IMR-90 (cell line): Measurements from ENCODE around the gene CLCNKA. TPM values are rescaled to one million over a fixed set of nuclear protein-coding genes. Genes with fewer than 3 reads are reported as not detected.
A peak's percentile ranks its signal among the peaks of the same experiment; 100 is the strongest.

Experiments used
- ATAC-seq: fragments of 200-7000 bp; cut with Tn5 transposase; 2 replicates; pipeline ENCODE4 v1.9.1; 2020; ENCODE audit warnings: low read depth, mild to moderate bottlenecking, moderate library complexity
- BruUV-seq: library from RNA; stranded (reverse); fragments of 400-500 nt; replicated peaks from 2 replicates; lab custom pipeline; 2021; lab: Mats Ljungman, UMichigan
- CTCF ChIA-PET: fragments of 300-600 bp; formaldehyde crosslinking; extraction: SDS; loops from one replicate; lab custom pipeline; 2021; ENCODE audit warnings: antibody characterized with exemption; lab: Yijun Ruan, JAX
- POLR2A ChIA-PET: fragments of 300-600 bp; sonication (Branson Sonifier 250); formaldehyde crosslinking; loops from one replicate; lab custom pipeline; 2022; ENCODE audit warnings: antibody characterized with exemption; ENCODE audit not compliant: unreplicated experiment; lab: Charles Lee
- DNase-seq: peaks from one replicate; pipeline ENCODE4 v3.0.0; 2013
- H2AFZ ChIP-seq: replicated peaks from 2 replicates; pipeline ENCODE3; 2013; ENCODE audit warnings: low read length, mild to moderate bottlenecking; ENCODE audit not compliant: poor library complexity
- H2AK5ac ChIP-seq: 2 replicates; pipeline ENCODE4 v1.6.1; 2013; ENCODE audit warnings: low read depth, low read length, inconsistent platforms
- H2AK9ac ChIP-seq: replicated peaks from 2 replicates; pipeline ENCODE3; 2013; ENCODE audit warnings: mild to moderate bottlenecking, low read depth, low read length, moderate library complexity; ENCODE audit not compliant: poor library complexity
- H2BK120ac ChIP-seq: 2 replicates; pipeline ENCODE4 v1.6.1; 2013; ENCODE audit warnings: low read depth, low read length, inconsistent platforms
- H2BK15ac ChIP-seq: 3 replicates; pipeline ENCODE4 v1.6.1; 2013; ENCODE audit warnings: low read depth, low read length, inconsistent platforms
- H2BK20ac ChIP-seq: 2 replicates; pipeline ENCODE4 v1.6.1; 2013; ENCODE audit warnings: low read depth, mild to moderate bottlenecking, inconsistent platforms, low read length, moderate library complexity
- H2BK5ac ChIP-seq: 2 replicates; pipeline ENCODE4 v1.6.1; 2013; ENCODE audit warnings: mild to moderate bottlenecking, low read depth, low read length, inconsistent platforms; ENCODE audit not compliant: poor library complexity, severe bottlenecking
- H3K14ac ChIP-seq: replicated peaks from 2 replicates; pipeline ENCODE4 v1.6.1; 2013; ENCODE audit warnings: low read depth, low read length, inconsistent platforms
- H3K18ac ChIP-seq: 2 replicates; pipeline ENCODE4 v1.6.1; 2013; ENCODE audit warnings: low read depth, low read length, control low read depth
- H3K23ac ChIP-seq: 2 replicates; pipeline ENCODE4 v1.6.1; 2013; ENCODE audit warnings: low read depth, low read length, inconsistent platforms
- H3K27ac ChIP-seq: 2 replicates; pipeline ENCODE4 v1.5.1; 2013; ENCODE audit warnings: mild to moderate bottlenecking, control low read depth, low read length; ENCODE audit not compliant: insufficient read depth
- H3K27me3 ChIP-seq: 2 replicates; pipeline ENCODE4 v1.6.1; 2013; ENCODE audit warnings: low read length; ENCODE audit not compliant: control insufficient read depth, insufficient read depth
- H3K36me3 ChIP-seq: 2 replicates; pipeline ENCODE4 v1.6.1; 2013; ENCODE audit warnings: low read length, mixed read lengths; ENCODE audit not compliant: control insufficient read depth, insufficient read depth
- H3K4ac ChIP-seq: 2 replicates; pipeline ENCODE4 v1.6.1; 2013; ENCODE audit warnings: low read depth, low read length, inconsistent platforms
- H3K4me1 ChIP-seq: 2 replicates; pipeline ENCODE4 v1.6.1; 2013; ENCODE audit warnings: low read length, mixed read lengths; ENCODE audit not compliant: control insufficient read depth, insufficient read depth
- H3K4me2 ChIP-seq: 2 replicates; pipeline ENCODE4 v1.6.1; 2013; ENCODE audit warnings: low read depth, mild to moderate bottlenecking, control low read depth, low read length, moderate library complexity
- H3K4me3 ChIP-seq: 2 replicates; pipeline ENCODE4 v1.5.1; 2013; ENCODE audit warnings: low read depth, mild to moderate bottlenecking, control low read depth, low read length, moderate library complexity; ENCODE audit not compliant: insufficient read depth
- H3K56ac ChIP-seq: 2 replicates; pipeline ENCODE4 v1.6.1; 2013; ENCODE audit warnings: low read length, inconsistent platforms; ENCODE audit not compliant: insufficient read depth; ENCODE audit errors: extremely low read depth
- H3K79me1 ChIP-seq, 2 experiments: 2 replicates each; pipeline ENCODE4 v1.6.1; 2013; ENCODE audit warnings: low read length in 2 of 2, inconsistent platforms in 1 of 2, low read depth in 1 of 2
- H3K9ac ChIP-seq: 2 replicates; pipeline ENCODE4 v1.6.1; 2013; ENCODE audit warnings: low read depth, low read length, control low read depth
- H3K9me1 ChIP-seq: 2 replicates; pipeline ENCODE4 v1.6.1; 2013; ENCODE audit warnings: low read length, inconsistent platforms; ENCODE audit not compliant: insufficient read depth
- H3K9me3 ChIP-seq: 2 replicates; pipeline ENCODE4 v1.6.1; 2013; ENCODE audit warnings: low read length; ENCODE audit not compliant: control insufficient read depth, insufficient read depth
- H4K20me1 ChIP-seq: 2 replicates; pipeline ENCODE4 v1.6.1; 2013; ENCODE audit warnings: low read length, inconsistent platforms; ENCODE audit not compliant: insufficient read depth
- H4K5ac ChIP-seq: 2 replicates; pipeline ENCODE4 v1.6.1; 2013; ENCODE audit warnings: mild to moderate bottlenecking, low read depth, low read length, control low read depth
- H4K8ac ChIP-seq, 2 experiments: 2 replicates each; pipeline ENCODE4 v1.6.1; 2013; ENCODE audit warnings: low read depth in 2 of 2, low read length in 2 of 2, control low read depth in 1 of 2, inconsistent platforms in 1 of 2
- H4K91ac ChIP-seq: 2 replicates; pipeline ENCODE4 v1.6.1; 2013; ENCODE audit warnings: low read depth, low read length, inconsistent platforms; ENCODE audit not compliant: insufficient read depth
- BHLHE40 ChIP-seq: fragments of 150-350 bp; IDR thresholded peaks from 2 replicates; pipeline ENCODE4 v1.6.1; 2016; ENCODE audit warnings: mild to moderate bottlenecking, low read depth, low read length
- CEBPB ChIP-seq: IDR thresholded peaks from 2 replicates; pipeline ENCODE4 v1.6.1; 2012; ENCODE audit warnings: low read depth, low read length, improper control_type of control experiment
- CHD1 ChIP-seq: IDR thresholded peaks from 2 replicates; pipeline ENCODE4 v1.6.1; 2012; ENCODE audit warnings: low read depth, low read length, improper control_type of control experiment
- FOS ChIP-seq: fragments of 150-350 bp; IDR thresholded peaks from 2 replicates; pipeline ENCODE4 v1.6.1; 2016; ENCODE audit warnings: low read depth, low read length
- MAFK ChIP-seq: IDR thresholded peaks from 2 replicates; pipeline ENCODE4 v1.6.1; 2012; ENCODE audit warnings: low read depth, low read length, improper control_type of control experiment
- MAZ ChIP-seq: IDR thresholded peaks from 2 replicates; pipeline ENCODE4 v1.6.1; 2012; ENCODE audit warnings: low read depth, mild to moderate bottlenecking, low read length, improper control_type of control experiment, moderate library complexity, borderline replicate concordance
- MXI1 ChIP-seq: IDR thresholded peaks from 2 replicates; pipeline ENCODE4 v1.6.1; 2012; ENCODE audit warnings: low read depth, mild to moderate bottlenecking, low read length, moderate library complexity, borderline replicate concordance
- POLR2A ChIP-seq: IDR thresholded peaks from 2 replicates; pipeline ENCODE4 v1.6.1; 2012; ENCODE audit warnings: mild to moderate bottlenecking, low read depth, low read length
- RAD21 ChIP-seq: IDR thresholded peaks from 2 replicates; pipeline ENCODE4 v1.6.1; 2012; ENCODE audit warnings: low read length, improper control_type of control experiment
- RCOR1 ChIP-seq: IDR thresholded peaks from 2 replicates; pipeline ENCODE4 v1.6.1; 2012; ENCODE audit warnings: mild to moderate bottlenecking, low read length, improper control_type of control experiment; ENCODE audit not compliant: insufficient replicate concordance
- RFX5 ChIP-seq: IDR thresholded peaks from 2 replicates; pipeline ENCODE4 v1.8.0; 2012; ENCODE audit warnings: low read depth, mild to moderate bottlenecking, low read length, moderate library complexity
- SMC3 ChIP-seq: fragments of 150-350 bp; IDR thresholded peaks from 2 replicates; pipeline ENCODE4 v1.6.1; 2016; ENCODE audit warnings: low read depth, mild to moderate bottlenecking, antibody characterized with exemption, low read length, moderate library complexity
- USF2 ChIP-seq: fragments of 150-350 bp; IDR thresholded peaks from 2 replicates; pipeline ENCODE4 v1.6.1; 2017; ENCODE audit warnings: mild to moderate bottlenecking, antibody characterized with exemption, low read length, low read depth
- WGBS, 2 experiments: methylation state at CpG; one replicate each; pipeline versions ENCODE4 v1.1.5 to v1.1.7; 2013; ENCODE audit warnings: missing lambda C conversion rate in 2 of 2; ENCODE audit not compliant: insufficient read length in 1 of 2; ENCODE audit errors: extremely low coverage in 2 of 2; 5-methylcytosine and 5-hydroxymethylcytosine counted together
- dilution Hi-C: fragments of 300-500 bp; cut with HindIII; formaldehyde crosslinking; loops from one replicate; pipeline ENCODE4 v1.14.3; 2018; ENCODE audit warnings: low sequenced_read_pairs; ENCODE audit not compliant: unreplicated experiment
- in situ Hi-C: fragments of 300-500 bp; cut with MboI; formaldehyde crosslinking; loops from 3 replicates; pipeline ENCODE4 v1.14.3; 2019; ENCODE audit warnings: low sequenced_read_pairs, inconsistent platforms, mixed read lengths
- intact Hi-C: fragments of 100-400 bp; cut with micrococcal nuclease; formaldehyde crosslinking; loops from 2 replicates; pipeline ENCODE4 v1.10.0; 2022
- polyA plus RNA-seq, 3 experiments: library from polyadenylated mRNA; depleted of rRNA; stranded (reverse); fragments of >200 nt; gene quantifications; 2 replicates each; pipeline ENCODE4 v1.2.3, GENCODE V29; 2012; ENCODE audit warnings: low replicate concordance in 1 of 3
- total RNA-seq: library from RNA; depleted of rRNA; stranded (reverse); fragments of >200 nt; gene quantifications from 2 replicates; pipeline ENCODE4 v1.2.3, GENCODE V29; 2012
- TF ChIP-seq, protein P1 (sequence below): conservative IDR thresholded peaks from 2 replicates; pipeline ENCODE4 v1.5.1; 2012; ENCODE audit warnings: mild to moderate bottlenecking, low read depth, low read length, improper control_type of control experiment
- TF ChIP-seq, protein P2 (sequence below): fragments of 150-350 bp; IDR thresholded peaks from 2 replicates; pipeline ENCODE4 v1.6.1; 2016; ENCODE audit warnings: low read depth, mild to moderate bottlenecking, low read length, moderate library complexity, borderline replicate concordance

The CLCNKA gene
- total and polyA plus RNA-seq, 2 of the 4 experiments (the other 2 are of a cell fraction) = 0.05 TPM; not detected in 1

GRCh38 chr1:16080422-16081150, 58.8 kb downstream of the CLCNKA start:
- Histone ChIP-seq H2BK20ac (no peak overlapping the region), H3K23ac (no peak overlapping the region), H3K9ac (no peak overlapping the region), H3K36me3 (no peaks in the 10 kb centered on the region), H4K20me1 (no peaks in the 10 kb centered on the region), H3K14ac (no peak overlapping the region), H3K56ac (no peak overlapping the region), H4K91ac (peak overlapping the region; percentile 48; the same call in 1 of the 2 replicates), H2BK120ac (no peak overlapping the region; the same call in 1 of the 2 replicates), H3K9me1 (peaks cover 7% of the 10 kb centered on the region), H4K5ac (no peak overlapping the region), H2AK9ac (peak overlapping the region; percentile 66), H2AFZ (peak overlapping the region; percentile 0), H3K4me3 (no peak overlapping the region), H3K4ac (peak overlapping the region; percentile 34; the same call in 1 of the 2 replicates), H4K8ac (no peak overlapping the region; a peak in 1 of 4 replicates), H3K9me3 (no peaks in the 10 kb centered on the region), H2BK5ac (no peak overlapping the region), H3K4me1 (peaks cover 12% of the 10 kb centered on the region), H3K27me3 (no peaks in the 10 kb centered on the region), H2AK5ac (peak overlapping the region; percentile 72), H3K4me2 (no peak overlapping the region), H3K79me1 (peaks cover 0 to 2% of the 10 kb centered on the region in 2 experiments; a peak in 1 of 4 replicates), H2BK15ac (no peak overlapping the region), H3K18ac (no peak overlapping the region), H3K27ac (no peak overlapping the region)
- ATAC-seq = no peak
- in situ Hi-C loops (loop anchor here (5.0 kb wide), 1 partner anchor 282 kb away; no protein-coding TSS in a partner anchor), dilution Hi-C loops (no loop called here), intact Hi-C loops (no loop called here)
- no peak for DNase-seq
- 82% methylated on average over 2 of the region's 5 CpGs; no CpG with 5 or more reads in 1 of the 2 experiments for WGBS, 2 experiments
- POLR2A ChIA-PET = no interaction called here
- BruUV-seq = no TSS peak
- CTCF ChIA-PET = interaction anchor here (0.6 to 3.0 kb wide), 3 partner anchors 49 to 109 kb away, joined by 5 to 13 read pairs (median 5); no protein-coding TSS in a partner anchor
- TF ChIP-seq POLR2A = no peak
- no peak for TF ChIP-seq MAFK
- no peak for TF ChIP-seq USF2
- TF ChIP-seq SMC3 = no peak
- TF ChIP-seq RFX5 = no peak
- TF ChIP-seq, protein P1, sequence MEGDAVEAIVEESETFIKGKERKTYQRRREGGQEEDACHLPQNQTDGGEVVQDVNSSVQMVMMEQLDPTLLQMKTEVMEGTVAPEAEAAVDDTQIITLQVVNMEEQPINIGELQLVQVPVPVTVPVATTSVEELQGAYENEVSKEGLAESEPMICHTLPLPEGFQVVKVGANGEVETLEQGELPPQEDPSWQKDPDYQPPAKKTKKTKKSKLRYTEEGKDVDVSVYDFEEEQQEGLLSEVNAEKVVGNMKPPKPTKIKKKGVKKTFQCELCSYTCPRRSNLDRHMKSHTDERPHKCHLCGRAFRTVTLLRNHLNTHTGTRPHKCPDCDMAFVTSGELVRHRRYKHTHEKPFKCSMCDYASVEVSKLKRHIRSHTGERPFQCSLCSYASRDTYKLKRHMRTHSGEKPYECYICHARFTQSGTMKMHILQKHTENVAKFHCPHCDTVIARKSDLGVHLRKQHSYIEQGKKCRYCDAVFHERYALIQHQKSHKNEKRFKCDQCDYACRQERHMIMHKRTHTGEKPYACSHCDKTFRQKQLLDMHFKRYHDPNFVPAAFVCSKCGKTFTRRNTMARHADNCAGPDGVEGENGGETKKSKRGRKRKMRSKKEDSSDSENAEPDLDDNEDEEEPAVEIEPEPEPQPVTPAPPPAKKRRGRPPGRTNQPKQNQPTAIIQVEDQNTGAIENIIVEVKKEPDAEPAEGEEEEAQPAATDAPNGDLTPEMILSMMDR = no peak
- TF ChIP-seq, protein P2, sequence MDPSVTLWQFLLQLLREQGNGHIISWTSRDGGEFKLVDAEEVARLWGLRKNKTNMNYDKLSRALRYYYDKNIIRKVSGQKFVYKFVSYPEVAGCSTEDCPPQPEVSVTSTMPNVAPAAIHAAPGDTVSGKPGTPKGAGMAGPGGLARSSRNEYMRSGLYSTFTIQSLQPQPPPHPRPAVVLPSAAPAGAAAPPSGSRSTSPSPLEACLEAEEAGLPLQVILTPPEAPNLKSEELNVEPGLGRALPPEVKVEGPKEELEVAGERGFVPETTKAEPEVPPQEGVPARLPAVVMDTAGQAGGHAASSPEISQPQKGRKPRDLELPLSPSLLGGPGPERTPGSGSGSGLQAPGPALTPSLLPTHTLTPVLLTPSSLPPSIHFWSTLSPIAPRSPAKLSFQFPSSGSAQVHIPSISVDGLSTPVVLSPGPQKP = no peak
- no peak for TF ChIP-seq CHD1
- no peak for TF ChIP-seq RCOR1
- no peak for TF ChIP-seq FOS
- TF ChIP-seq RAD21 = no peak
- no peak for TF ChIP-seq MAZ
- TF ChIP-seq MXI1 = no peak
- no peak for TF ChIP-seq CEBPB
- TF ChIP-seq BHLHE40 = no peak
